ENCODE data around the gene NTN1. TPM values are rescaled to one million over a fixed set of nuclear protein-coding genes. Genes with fewer than 3 reads are reported as not detected.

NTN1 gene
- total RNA-seq, 1 donor from 2014 or later, result 1.1 TPM

GRCh38 chr17:9284884-9285283, 263.6 kb downstream of the NTN1 start:
- no peaks in the 10 kb centered on the region for H3K9me3 Mint-ChIP-seq
- DNase-seq (no peak), ATAC-seq (ENCODE audit: low read depth) (no peak)
- peaks cover 12% of the 10 kb centered on the region for H3K4me1 Mint-ChIP-seq
- intact Hi-C loops (cut with micrococcal nuclease), result no loop called here
- CTCF ChIA-PET, result no interaction called here
- POLR2A ChIA-PET, result no interaction called here
- TF ChIP-seq, protein P1, sequence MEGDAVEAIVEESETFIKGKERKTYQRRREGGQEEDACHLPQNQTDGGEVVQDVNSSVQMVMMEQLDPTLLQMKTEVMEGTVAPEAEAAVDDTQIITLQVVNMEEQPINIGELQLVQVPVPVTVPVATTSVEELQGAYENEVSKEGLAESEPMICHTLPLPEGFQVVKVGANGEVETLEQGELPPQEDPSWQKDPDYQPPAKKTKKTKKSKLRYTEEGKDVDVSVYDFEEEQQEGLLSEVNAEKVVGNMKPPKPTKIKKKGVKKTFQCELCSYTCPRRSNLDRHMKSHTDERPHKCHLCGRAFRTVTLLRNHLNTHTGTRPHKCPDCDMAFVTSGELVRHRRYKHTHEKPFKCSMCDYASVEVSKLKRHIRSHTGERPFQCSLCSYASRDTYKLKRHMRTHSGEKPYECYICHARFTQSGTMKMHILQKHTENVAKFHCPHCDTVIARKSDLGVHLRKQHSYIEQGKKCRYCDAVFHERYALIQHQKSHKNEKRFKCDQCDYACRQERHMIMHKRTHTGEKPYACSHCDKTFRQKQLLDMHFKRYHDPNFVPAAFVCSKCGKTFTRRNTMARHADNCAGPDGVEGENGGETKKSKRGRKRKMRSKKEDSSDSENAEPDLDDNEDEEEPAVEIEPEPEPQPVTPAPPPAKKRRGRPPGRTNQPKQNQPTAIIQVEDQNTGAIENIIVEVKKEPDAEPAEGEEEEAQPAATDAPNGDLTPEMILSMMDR (IDR thresholded peaks at IDR 0.05), result no peak
- no peaks in the 10 kb centered on the region for H3K27me3 Mint-ChIP-seq
- H3K4me3 Mint-ChIP-seq, result no peak overlapping the region
- no peak overlapping the region for H3K27ac Mint-ChIP-seq
- H3K36me3 Mint-ChIP-seq (ENCODE audit: low read depth), result no peaks in the 10 kb centered on the region

- ATAC-seq (ENCODE audit: low read depth), result no peak
- Mint-ChIP-seq H3K27me3 (no peaks in the 10 kb centered on the region), H3K4me1 (peaks cover 22% of the 10 kb centered on the region), H3K36me3 (ENCODE audit: low read depth) (no peaks in the 10 kb centered on the region), H3K27ac (no peak overlapping the region), H3K9me3 (no peaks in the 10 kb centered on the region), H3K4me3 (no peak overlapping the region)
- TF ChIP-seq, protein P1 (IDR thresholded peaks at IDR 0.05), result no peak
- POLR2A ChIA-PET, result no interaction called here
- DNase-seq, result no peak
- CTCF ChIA-PET, result interaction anchor here (1.0 kb wide), 1 partner anchor 283 kb away, joined by 3 read pairs; no protein-coding TSS in a partner anchor
- intact Hi-C loops (cut with micrococcal nuclease), result no loop called here
These were observed 264.5 kb downstream of the NTN1 start for GRCh38 chr17:9285602-9286427.

DNA sequence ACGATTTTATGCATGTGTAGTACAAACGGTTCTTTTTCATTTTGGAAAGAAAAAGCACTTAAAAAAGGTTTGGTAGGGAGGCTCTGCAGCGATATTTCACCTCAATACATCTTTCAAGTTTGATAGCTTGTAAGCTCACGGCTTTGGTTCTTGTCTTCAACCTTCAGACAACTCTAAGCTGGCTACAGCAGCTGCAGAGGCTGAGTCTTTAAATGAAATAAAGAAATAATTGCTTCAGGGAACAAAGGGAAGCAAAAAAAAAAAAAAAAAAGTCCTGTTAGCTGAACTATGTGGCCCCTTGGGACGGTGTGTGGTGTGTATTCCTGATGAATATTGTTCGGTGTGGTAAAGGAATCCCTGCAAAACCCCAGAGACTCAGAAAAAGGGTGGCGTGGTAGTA, 265.1 kb downstream of the NTN1 start:
- no peaks in the 10 kb centered on the region for H3K9me3 Mint-ChIP-seq
- ChIA-PET CTCF (interaction anchor here (1.0 kb wide), 1 partner anchor 284 kb away, joined by 3 read pairs; no protein-coding TSS in a partner anchor), POLR2A (no interaction called here)
- H3K4me3 Mint-ChIP-seq, result no peak overlapping the region
- no peak for DNase-seq
- H3K27ac Mint-ChIP-seq, result no peak overlapping the region
- no peak for ATAC-seq (ENCODE audit: low read depth)
- TF ChIP-seq, protein P1 (IDR thresholded peaks at IDR 0.05), result no peak
- H3K27me3 Mint-ChIP-seq, result no peaks in the 10 kb centered on the region
- no peaks in the 10 kb centered on the region for H3K36me3 Mint-ChIP-seq (ENCODE audit: low read depth)
- intact Hi-C loops (cut with micrococcal nuclease), result no loop called here
- peaks cover 22% of the 10 kb centered on the region for H3K4me1 Mint-ChIP-seq

DNA sequence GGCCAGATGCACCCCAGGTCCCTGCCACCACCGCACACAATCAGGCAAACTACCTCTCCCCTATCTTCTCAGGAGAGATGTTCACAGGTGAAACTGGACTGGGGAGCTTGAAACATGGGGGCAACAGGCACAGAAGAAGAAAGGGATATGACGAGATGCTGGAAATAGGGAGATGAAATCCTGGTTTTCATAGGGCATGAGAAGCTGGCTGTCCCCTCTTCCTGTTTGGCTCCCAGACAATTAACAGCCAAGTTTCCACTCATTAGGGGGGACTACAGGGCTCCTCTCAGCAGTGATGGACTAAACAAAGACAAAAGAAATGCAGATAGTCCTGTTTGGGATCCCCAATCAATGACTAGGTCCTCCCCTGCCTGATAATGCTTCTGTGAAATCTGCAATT, 266.0 kb downstream of the NTN1 start:
- no peak for ATAC-seq (ENCODE audit: low read depth)
- H3K4me3 Mint-ChIP-seq, result no peak overlapping the region
- H3K27ac Mint-ChIP-seq, result no peak overlapping the region
- TF ChIP-seq, protein P1 (IDR thresholded peaks at IDR 0.05), result no peak
- DNase-seq, result no peak
- H3K4me1 Mint-ChIP-seq, result peaks cover 25% of the 10 kb centered on the region
- CTCF ChIA-PET, result interaction anchor here (1.0 kb wide), 1 partner anchor 285 kb away, joined by 3 read pairs; no protein-coding TSS in a partner anchor
- H3K36me3 Mint-ChIP-seq (ENCODE audit: low read depth), result no peaks in the 10 kb centered on the region
- intact Hi-C loops (cut with micrococcal nuclease), result no loop called here
- no peaks in the 10 kb centered on the region for H3K27me3 Mint-ChIP-seq
- no peaks in the 10 kb centered on the region for H3K9me3 Mint-ChIP-seq
- POLR2A ChIA-PET, result no interaction called here

DNA sequence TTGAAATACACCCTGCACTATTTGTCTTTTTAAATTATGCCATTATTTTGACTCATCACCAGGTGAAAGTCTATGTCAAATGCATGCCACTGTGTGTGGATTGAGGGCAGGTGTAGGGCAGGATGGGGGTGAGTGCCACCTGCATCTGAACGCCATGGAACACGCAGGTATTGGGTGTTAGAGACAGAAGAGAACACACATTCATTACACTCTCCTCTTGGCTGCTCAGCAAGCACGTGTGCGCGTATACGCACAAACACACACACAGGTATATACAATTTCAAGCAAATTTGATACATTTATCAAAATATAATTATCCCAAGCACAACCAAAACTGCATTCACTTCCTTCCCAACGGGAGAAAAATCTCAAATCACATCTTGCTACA, 268.9 kb downstream of the NTN1 start:
- Mint-ChIP-seq H3K4me3 (peak overlapping the region; percentile 32), H3K4me1 (peaks cover 25% of the 10 kb centered on the region), H3K27me3 (no peaks in the 10 kb centered on the region), H3K9me3 (no peaks in the 10 kb centered on the region), H3K36me3 (ENCODE audit: low read depth) (no peaks in the 10 kb centered on the region), H3K27ac (peak overlapping the region; percentile 38)
- POLR2A ChIA-PET, result interaction anchor here (1.0 kb wide), 1 partner anchor 288 kb away, joined by 3 read pairs; no protein-coding TSS in a partner anchor
- CTCF ChIA-PET, result no interaction called here
- TF ChIP-seq, protein P1 (IDR thresholded peaks at IDR 0.05), result no peak
- ATAC-seq (ENCODE audit: low read depth) (no peak), DNase-seq (no peak)
- intact Hi-C loops (cut with micrococcal nuclease), result loop anchor here (5.0 kb wide), 3 partner anchors 48 to 298 kb away; partner anchors contain the start of gene NTN1
